A673 (cell line): ENCODE results near the gene PPP1R13B.

ENCODE experiments used
- EZH2 ChIP-seq: fragments of 200-600 bp; sonication (generic); IDR thresholded peaks from 2 replicates; pipeline ENCODE4 v1.6.1; 2017; ENCODE audit warnings: borderline replicate concordance, low read depth, mild to moderate bottlenecking, mixed read lengths, antibody characterized with exemption, low read length; ENCODE audit not compliant: poor library complexity, severe bottlenecking
- TF ChIP-seq, protein P1 (sequence below): fragments of 300-800, 200-600 bp; sonication (generic); conservative IDR thresholded peaks from 2 replicates; pipeline ENCODE4 v1.5.1; 2017; ENCODE audit warnings: low read depth, mild to moderate bottlenecking, antibody characterized with exemption, low read length, moderate library complexity, mixed read lengths

DNA sequence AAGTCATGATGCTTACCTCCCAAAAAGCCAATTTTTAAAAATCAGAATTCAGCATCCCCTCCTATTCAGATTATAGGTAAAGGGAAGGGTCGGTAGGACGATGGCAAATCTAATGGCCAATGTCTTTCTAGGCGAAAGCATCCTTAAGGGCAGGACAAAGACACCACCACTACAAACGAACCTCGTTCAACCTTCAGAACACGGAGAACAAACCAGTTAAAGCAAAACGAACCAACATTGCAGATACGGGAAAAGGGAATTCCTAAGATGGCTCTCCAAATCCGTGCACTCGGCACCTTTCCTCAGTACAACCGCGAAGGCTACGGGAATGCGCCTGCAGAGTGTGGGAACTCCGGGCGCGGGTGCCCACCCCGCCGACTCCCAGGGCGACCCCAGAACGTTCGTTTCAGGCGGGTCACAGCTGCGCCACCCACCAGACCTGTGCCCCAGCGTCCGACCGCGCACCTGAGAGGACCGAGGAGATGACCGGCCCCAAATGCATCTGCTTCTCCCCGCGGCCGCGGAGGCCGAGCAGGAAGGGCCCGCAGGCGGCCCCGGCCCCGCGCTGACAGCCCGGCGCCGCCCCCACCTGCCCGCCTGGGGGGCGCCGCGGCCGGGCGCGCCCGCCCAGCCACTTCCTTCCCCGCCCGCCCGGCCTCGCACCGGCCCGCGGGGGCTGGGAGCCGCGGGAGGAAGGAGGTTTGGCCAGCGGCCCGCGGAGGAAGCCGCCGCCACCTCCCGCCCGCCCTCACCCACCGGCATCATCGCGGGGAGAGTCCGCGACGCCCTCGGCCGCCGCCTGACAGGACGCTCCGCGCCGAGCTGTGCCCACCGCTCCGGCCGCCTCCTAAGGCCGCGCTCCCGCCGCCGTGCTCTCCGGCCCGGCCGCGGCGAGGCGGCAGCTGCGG is 578 bp downstream of the PPP1R13B start:
- TF ChIP-seq, protein P1, sequence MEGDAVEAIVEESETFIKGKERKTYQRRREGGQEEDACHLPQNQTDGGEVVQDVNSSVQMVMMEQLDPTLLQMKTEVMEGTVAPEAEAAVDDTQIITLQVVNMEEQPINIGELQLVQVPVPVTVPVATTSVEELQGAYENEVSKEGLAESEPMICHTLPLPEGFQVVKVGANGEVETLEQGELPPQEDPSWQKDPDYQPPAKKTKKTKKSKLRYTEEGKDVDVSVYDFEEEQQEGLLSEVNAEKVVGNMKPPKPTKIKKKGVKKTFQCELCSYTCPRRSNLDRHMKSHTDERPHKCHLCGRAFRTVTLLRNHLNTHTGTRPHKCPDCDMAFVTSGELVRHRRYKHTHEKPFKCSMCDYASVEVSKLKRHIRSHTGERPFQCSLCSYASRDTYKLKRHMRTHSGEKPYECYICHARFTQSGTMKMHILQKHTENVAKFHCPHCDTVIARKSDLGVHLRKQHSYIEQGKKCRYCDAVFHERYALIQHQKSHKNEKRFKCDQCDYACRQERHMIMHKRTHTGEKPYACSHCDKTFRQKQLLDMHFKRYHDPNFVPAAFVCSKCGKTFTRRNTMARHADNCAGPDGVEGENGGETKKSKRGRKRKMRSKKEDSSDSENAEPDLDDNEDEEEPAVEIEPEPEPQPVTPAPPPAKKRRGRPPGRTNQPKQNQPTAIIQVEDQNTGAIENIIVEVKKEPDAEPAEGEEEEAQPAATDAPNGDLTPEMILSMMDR = no peak
- TF ChIP-seq EZH2 = no peak
